Mesothelial cell of epicardium (in vitro differentiated cells): Measurements from ENCODE around the gene CLIC3. TPM values are rescaled to one million over a fixed set of nuclear protein-coding genes. Genes with fewer than 3 reads are reported as not detected.
"Not testable (repeated sequence)": the region's sequence is repeated elsewhere in the genome, so short reads cannot be mapped to it uniquely, and the experiment has no call there.

Source experiments
- DNase-seq, 2 experiments: peaks; one replicate each; pipeline ENCODE4 v3.0.0; 2021; ENCODE audit warnings: low spot score in 2 of 2; ENCODE audit not compliant: unreplicated experiment in 2 of 2
- H3K27ac Mint-ChIP-seq: 2 replicates; pipeline ENCODE4 v1.8.0; 2021; ENCODE audit warnings: mixed read lengths
- H3K27me3 Mint-ChIP-seq: 2 replicates; pipeline ENCODE4 v1.8.0; 2021; ENCODE audit warnings: low read depth, mixed read lengths
- H3K36me3 Mint-ChIP-seq: 2 replicates; pipeline ENCODE4 v1.8.0; 2021; ENCODE audit warnings: mixed read lengths
- H3K4me1 Mint-ChIP-seq: 2 replicates; pipeline ENCODE4 v1.8.0; 2021; ENCODE audit warnings: mixed read lengths
- H3K4me3 Mint-ChIP-seq: 2 replicates; pipeline ENCODE4 v1.8.0; 2021; ENCODE audit warnings: mild to moderate bottlenecking, moderate library complexity, mixed read lengths
- H3K9me3 Mint-ChIP-seq: 2 replicates; pipeline ENCODE4 v1.8.0; 2021; ENCODE audit warnings: mixed read lengths
- total RNA-seq: library from RNA; stranded (reverse); gene quantifications from 3 replicates; pipeline ENCODE4 v1.2.1, GENCODE V29; 2021
- TF ChIP-seq, protein P1 (sequence below): fragments of 200-600 bp; sonication (generic); IDR thresholded peaks from one replicate; pipeline ENCODE4 v1.5.0; 2021; ENCODE audit warnings: antibody characterized with exemption; ENCODE audit not compliant: unreplicated experiment

CLIC3 gene
- total RNA-seq, 1 donor from 2014 or later = 2.9 TPM

DNA sequence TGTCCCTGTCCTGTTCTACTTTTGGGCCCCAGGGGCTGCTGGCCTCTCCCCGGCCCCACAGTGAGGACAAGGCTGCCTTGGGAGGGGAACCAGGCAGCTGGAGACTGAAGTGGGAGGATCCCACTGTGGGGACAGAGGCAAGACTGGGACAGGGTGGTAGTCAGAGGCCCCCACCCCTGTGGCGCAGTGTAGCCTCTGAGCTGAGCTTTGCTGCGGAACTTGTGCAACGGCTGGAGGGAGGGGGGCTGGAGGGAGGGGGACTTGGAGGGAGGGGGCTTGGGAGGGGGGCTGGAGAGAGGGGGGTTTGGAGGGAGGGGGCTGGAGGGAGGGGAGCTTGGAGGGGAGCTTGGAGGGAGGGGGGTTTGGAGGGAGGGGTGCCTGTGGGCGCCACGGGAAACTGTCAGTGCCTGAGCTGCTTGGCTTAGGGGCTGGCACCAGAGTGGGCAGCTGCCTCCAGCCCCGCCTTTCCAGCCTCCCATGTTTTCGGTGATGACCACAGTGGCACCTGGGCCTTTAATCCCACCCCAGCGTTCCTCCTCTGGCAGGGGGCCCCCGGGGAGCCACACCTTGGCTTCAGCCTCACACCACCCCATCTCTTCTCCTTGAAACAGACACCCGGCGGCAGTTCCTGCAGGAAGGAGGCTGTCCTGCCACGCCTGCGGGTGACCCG is 37.8 kb upstream of the CLIC3 start:
- DNase-seq = no peak
- H3K9me3 Mint-ChIP-seq = no peaks in the 10 kb centered on the region
- peaks cover 5% of the 10 kb centered on the region for H3K4me1 Mint-ChIP-seq
- H3K27me3 Mint-ChIP-seq = no peaks in the 10 kb centered on the region
- TF ChIP-seq, protein P1, sequence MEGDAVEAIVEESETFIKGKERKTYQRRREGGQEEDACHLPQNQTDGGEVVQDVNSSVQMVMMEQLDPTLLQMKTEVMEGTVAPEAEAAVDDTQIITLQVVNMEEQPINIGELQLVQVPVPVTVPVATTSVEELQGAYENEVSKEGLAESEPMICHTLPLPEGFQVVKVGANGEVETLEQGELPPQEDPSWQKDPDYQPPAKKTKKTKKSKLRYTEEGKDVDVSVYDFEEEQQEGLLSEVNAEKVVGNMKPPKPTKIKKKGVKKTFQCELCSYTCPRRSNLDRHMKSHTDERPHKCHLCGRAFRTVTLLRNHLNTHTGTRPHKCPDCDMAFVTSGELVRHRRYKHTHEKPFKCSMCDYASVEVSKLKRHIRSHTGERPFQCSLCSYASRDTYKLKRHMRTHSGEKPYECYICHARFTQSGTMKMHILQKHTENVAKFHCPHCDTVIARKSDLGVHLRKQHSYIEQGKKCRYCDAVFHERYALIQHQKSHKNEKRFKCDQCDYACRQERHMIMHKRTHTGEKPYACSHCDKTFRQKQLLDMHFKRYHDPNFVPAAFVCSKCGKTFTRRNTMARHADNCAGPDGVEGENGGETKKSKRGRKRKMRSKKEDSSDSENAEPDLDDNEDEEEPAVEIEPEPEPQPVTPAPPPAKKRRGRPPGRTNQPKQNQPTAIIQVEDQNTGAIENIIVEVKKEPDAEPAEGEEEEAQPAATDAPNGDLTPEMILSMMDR = no peak
- no peak overlapping the region for H3K27ac Mint-ChIP-seq
- no peak overlapping the region for H3K4me3 Mint-ChIP-seq
- H3K36me3 Mint-ChIP-seq = no peaks in the 10 kb centered on the region

DNA sequence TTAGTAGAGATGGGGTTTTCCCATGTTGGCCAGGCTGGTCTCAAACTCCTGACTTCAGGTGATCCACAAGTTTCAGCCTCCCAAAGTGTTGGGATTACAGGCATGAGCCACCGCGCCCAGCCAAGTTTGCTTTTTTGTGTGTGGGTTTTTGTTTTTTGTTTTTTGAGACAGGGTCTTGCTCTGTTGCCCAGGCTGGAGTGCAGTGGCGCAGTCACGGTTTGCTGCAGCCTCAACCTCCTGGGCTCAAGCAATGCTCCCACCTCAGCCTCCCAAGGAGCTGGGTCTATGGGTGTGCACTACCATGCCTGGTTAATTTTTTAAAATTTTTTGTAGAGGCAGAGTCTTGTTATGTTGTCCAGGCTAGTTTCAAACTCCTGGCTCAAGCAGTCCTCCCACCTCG is 37.1 kb upstream of the CLIC3 start:
- H3K9me3 Mint-ChIP-seq, H3K4me1 Mint-ChIP-seq, H3K27me3 Mint-ChIP-seq, H3K36me3 Mint-ChIP-seq, H3K27ac Mint-ChIP-seq, DNase-seq, H3K4me3 Mint-ChIP-seq: not testable (repeated sequence)

GRCh38 chr9:137032858-137033257 is 36.5 kb upstream of the CLIC3 start:
- H3K4me3 Mint-ChIP-seq = no peak overlapping the region

DNA sequence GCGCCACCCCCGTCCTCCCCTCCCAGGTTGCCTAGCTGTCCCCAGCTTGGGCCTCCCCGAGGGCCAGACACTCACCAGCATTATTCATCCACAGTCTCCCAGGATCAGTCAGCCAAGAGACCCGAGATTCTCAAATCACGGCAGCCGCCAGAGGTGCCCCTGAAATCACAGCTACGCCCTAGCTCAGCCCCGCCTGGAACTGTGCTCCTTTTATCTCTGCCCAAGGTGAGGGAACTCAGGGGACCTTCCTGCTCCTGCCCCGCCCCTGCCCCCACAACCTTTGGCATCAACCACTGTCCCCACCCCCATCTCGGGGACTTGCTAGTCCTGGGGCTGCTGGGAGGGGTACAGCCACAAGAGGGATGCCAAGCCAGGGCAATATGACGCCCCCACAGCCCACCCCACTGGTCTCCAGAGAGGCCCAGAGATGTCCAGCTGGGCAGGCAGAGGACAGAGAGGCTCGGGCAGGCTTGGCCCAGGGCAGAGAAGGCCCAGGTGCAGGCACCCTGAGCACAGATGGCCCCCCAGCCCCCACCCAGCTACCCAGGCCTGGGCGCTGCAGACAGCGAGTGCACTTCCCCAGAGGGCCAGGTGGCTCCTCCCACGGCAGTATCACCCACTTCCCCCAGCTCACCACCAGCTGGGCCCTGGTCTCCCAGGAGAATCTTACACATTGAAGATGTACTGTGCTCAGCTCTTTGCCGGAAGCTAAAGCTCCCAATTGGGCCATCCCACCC is 35.7 kb upstream of the CLIC3 start, which contains the start of gene FUT7:
TSS of gene FUT7 (minus strand) at position 185 of the 737 bp plus-strand sequence. CDS start at position 88, 97 bp downstream.
- no peaks in the 10 kb centered on the region for H3K9me3 Mint-ChIP-seq
- H3K4me3 Mint-ChIP-seq = no peak within 1 kb of the TSS
- TF ChIP-seq, protein P1 = no peak
- H3K27me3 Mint-ChIP-seq = no peaks in the 10 kb centered on the region
- DNase-seq = no peak
- H3K4me1 Mint-ChIP-seq = peaks cover 8% of the 10 kb centered on the region
- H3K27ac Mint-ChIP-seq = no peak within 1 kb of the TSS
- no peaks in the 10 kb centered on the region for H3K36me3 Mint-ChIP-seq

More at GRCh38 chr9:137032858-137033257, 36.5 kb upstream of the CLIC3 start:
- H3K27ac Mint-ChIP-seq = no peak overlapping the region
- DNase-seq = no peak
- no peaks in the 10 kb centered on the region for H3K36me3 Mint-ChIP-seq
- TF ChIP-seq, protein P1 = no peak
- H3K27me3 Mint-ChIP-seq = no peaks in the 10 kb centered on the region
- peaks cover 5% of the 10 kb centered on the region for H3K4me1 Mint-ChIP-seq
- H3K9me3 Mint-ChIP-seq = no peaks in the 10 kb centered on the region

DNA sequence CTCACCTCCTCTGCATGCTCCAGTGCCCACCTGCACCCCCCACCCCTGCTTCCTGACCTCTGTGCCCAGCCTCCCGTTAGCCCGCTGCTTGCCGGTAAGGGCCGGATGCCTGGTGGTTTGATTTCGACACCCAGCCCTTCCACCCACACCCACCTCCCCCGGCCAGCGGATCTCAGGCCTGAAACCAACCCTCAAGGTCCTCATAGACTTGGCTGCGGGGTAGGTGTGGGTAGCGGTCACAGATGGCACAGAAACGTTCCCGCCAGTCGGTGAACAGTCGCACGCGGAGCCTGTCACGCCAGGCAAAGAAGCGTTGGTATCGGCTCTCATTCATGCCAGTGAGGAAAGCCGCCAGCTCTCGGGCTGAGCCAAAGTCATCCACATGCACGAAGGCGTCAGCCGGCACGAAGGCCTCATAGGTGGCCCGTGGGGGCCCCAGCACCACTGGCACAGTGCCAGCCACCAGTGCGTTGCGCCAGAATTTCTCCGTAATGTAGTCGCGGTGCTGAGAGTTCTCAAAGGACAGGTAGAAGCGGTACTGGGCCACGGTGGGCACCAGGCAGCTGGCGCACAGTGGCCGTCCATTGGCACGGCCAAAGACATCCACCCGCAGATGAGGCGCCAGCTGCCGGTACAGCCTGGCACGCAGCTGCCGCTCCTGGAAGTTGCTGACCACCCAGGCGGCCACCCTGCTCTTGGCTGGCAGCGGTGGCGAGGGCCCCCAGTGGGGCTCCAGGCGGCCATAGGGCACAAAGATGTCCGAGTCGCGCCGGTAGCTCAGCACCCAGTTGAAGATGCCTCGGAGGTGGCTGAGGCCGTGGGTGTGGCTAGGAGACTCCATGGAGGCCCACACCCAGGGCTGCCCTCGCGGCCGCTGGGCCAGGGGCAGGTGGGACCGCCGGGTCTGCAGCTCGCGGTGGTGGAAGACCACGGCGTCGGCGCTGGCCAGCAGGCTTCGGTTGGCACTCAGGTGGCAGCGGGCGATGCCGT is 34.5 kb upstream of the CLIC3 start:
- TF ChIP-seq, protein P1 = no peak
- no peak overlapping the region for H3K27ac Mint-ChIP-seq
- H3K4me1 Mint-ChIP-seq = peaks cover 8% of the 10 kb centered on the region
- no peaks in the 10 kb centered on the region for H3K27me3 Mint-ChIP-seq
- H3K9me3 Mint-ChIP-seq = no peaks in the 10 kb centered on the region
- no peak for DNase-seq
- no peak overlapping the region for H3K4me3 Mint-ChIP-seq
- H3K36me3 Mint-ChIP-seq = no peaks in the 10 kb centered on the region
